ENCODE data around the gene LBHD2.

LBHD2 gene

DNA sequence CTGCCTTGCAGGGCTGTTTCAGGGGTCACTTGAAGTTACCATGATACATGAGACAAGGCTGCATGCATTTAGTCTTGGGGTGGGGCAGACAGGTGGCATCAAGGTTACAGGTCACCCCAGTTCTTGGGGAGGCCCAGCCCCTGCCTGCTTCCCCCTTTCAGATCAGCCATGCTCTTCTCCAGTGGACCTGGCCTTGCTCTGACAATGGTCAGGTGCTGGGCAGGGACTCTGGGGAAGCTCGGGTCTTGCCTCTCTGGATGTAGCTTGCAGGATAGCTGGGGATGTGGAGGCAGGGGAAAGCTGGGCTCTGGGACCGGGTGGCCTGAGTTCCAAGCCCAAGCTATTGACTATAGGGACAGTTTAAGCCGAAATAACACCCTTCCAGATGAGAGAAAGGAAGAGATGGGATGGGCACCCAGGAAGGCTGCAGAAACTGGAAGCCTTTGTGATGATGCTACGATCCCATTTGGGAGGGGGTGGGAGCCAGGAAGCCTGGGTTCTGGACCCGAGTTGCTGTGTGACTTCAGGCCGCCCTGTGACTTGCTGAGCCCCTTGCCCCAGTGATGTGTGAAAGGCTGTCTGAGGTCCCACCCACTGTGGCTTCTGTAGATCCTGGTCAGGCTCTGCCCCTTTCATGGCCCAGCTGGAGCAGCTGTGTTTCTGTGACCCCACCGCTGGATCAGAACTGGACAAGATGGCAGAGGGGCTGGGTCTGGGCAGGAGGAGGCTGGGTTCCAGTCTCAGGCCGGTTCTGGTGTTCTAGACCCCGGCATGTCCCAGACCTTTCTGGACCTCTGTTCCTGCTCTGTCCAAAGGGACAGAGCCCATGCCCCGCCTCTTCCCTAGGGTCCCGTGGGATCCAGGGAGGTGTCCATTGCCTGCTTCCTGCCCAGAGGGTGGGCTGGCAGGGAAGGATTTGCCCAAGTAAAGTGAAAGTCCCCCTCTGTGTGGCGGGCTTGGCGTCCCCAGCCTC is 41.4 kb downstream of the LBHD2 start:
- Histone ChIP-seq H3K36me3 (ENCODE audit: low read length) (no peaks in the 10 kb centered on the region), H3K27ac (ENCODE audit: low read depth, low read length) (no peak overlapping the region), H4K20me1 (ENCODE audit: low read depth, low read length) (no peaks in the 10 kb centered on the region), H3K79me2 (ENCODE audit: insufficient read depth, low read length) (no peaks in the 10 kb centered on the region), H3K4me3 (ENCODE audit: insufficient read depth, low read length, poor library complexity, severe bottlenecking) (no peak overlapping the region), H3K9me2 (replicated peaks; ENCODE audit: insufficient read depth, low read length) (no peaks in the 10 kb centered on the region), H3K27me3 (ENCODE audit: low read length) (no peaks in the 10 kb centered on the region), H3K4me2 (ENCODE audit: low read depth, low read length, poor library complexity, severe bottlenecking) (no peak overlapping the region), H3K9ac (ENCODE audit: low read length) (no peak overlapping the region), H3F3A (ENCODE audit: insufficient read depth) (no peaks in the 10 kb centered on the region), H3K9me3 (ENCODE audit: insufficient read depth, low read length) (no peaks in the 10 kb centered on the region), H2AFZ (ENCODE audit: low read depth, low read length, severe bottlenecking) (no peak overlapping the region)
- no peak for TF ChIP-seq EZH2phosphoT487 (conservative IDR thresholded peaks at IDR 0.05; ENCODE audit: low read length)
- TF ChIP-seq, protein P1, sequence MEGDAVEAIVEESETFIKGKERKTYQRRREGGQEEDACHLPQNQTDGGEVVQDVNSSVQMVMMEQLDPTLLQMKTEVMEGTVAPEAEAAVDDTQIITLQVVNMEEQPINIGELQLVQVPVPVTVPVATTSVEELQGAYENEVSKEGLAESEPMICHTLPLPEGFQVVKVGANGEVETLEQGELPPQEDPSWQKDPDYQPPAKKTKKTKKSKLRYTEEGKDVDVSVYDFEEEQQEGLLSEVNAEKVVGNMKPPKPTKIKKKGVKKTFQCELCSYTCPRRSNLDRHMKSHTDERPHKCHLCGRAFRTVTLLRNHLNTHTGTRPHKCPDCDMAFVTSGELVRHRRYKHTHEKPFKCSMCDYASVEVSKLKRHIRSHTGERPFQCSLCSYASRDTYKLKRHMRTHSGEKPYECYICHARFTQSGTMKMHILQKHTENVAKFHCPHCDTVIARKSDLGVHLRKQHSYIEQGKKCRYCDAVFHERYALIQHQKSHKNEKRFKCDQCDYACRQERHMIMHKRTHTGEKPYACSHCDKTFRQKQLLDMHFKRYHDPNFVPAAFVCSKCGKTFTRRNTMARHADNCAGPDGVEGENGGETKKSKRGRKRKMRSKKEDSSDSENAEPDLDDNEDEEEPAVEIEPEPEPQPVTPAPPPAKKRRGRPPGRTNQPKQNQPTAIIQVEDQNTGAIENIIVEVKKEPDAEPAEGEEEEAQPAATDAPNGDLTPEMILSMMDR (IDR thresholded peaks at IDR 0.05; ENCODE audit: insufficient read depth, low read length, poor library complexity, severe bottlenecking) = no peak

DNA sequence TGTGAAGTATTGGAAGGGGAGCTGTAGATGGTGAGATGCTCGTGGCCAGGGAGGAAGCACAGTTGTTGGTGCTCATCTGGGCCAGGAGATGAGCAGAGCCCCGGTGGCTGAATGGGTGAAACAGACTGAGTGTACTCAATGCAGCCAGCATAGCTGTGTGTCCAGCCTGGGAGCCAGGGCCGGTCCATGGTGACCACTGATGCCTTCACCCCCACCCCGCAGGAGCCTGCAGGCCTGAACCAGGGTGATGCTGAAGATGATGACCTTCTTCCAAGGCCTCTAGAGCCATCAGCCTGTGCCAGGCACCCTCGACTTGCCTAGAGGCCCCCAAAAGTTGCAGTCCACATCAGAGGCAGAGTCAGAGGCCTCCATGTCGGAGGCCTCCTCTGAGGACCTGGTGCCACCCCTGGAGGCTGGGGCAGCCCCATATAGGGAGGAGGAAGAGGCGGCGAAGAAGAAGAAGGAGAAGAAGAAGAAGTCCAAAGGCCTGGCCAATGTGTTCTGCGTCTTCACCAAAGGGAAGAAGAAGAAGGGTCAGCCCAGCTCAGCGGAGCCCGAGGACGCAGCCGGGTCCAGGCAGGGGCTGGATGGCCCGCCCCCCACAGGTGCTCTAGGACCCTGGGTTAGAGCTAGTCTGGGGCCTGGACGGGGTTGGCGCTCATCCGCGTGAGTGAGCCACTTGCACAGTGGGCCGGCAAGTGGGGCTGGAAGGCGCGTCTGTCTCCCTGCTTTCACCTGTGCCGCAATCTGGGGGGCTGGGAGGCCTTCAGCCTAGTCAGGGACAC is 42.3 kb downstream of the LBHD2 start:
- Histone ChIP-seq H3K4me3 (ENCODE audit: insufficient read depth, low read length, poor library complexity, severe bottlenecking) (no peak overlapping the region), H2AFZ (ENCODE audit: low read depth, low read length, severe bottlenecking) (no peak overlapping the region), H4K20me1 (ENCODE audit: low read depth, low read length) (no peaks in the 10 kb centered on the region), H3K9ac (ENCODE audit: low read length) (no peak overlapping the region), H3K9me3 (ENCODE audit: insufficient read depth, low read length) (no peaks in the 10 kb centered on the region), H3K79me2 (ENCODE audit: insufficient read depth, low read length) (no peaks in the 10 kb centered on the region), H3K9me2 (replicated peaks; ENCODE audit: insufficient read depth, low read length) (no peaks in the 10 kb centered on the region), H3F3A (ENCODE audit: insufficient read depth) (no peaks in the 10 kb centered on the region), H3K36me3 (ENCODE audit: low read length) (no peaks in the 10 kb centered on the region), H3K4me2 (ENCODE audit: low read depth, low read length, poor library complexity, severe bottlenecking) (no peak overlapping the region), H3K27me3 (ENCODE audit: low read length) (no peaks in the 10 kb centered on the region), H3K27ac (ENCODE audit: low read depth, low read length) (no peak overlapping the region)
- no peak for TF ChIP-seq EZH2phosphoT487 (conservative IDR thresholded peaks at IDR 0.05; ENCODE audit: low read length)
- TF ChIP-seq, protein P1 (IDR thresholded peaks at IDR 0.05; ENCODE audit: insufficient read depth, low read length, poor library complexity, severe bottlenecking) = no peak

DNA sequence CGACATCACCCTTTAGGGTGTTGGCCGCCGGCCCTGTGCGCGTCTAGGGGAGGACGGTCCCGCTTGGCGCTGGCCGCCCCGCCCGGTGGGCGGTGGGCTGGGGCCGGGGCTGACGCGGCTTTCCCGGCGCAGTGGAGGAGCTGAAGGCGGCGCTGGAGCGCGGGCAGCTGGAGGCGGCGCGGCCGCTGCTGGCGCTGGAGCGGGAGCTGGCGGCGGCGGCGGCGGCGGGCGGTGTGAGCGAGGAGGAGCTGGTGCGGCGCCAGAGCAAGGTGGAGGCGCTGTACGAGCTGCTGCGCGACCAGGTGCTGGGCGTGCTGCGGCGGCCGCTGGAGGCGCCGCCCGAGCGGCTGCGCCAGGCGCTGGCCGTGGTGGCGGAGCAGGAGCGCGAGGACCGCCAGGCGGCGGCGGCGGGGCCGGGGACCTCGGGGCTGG is 42.9 kb downstream of the LBHD2 start:
- Histone ChIP-seq H3K36me3 (ENCODE audit: low read length) (no peaks in the 10 kb centered on the region), H3F3A (ENCODE audit: insufficient read depth) (no peaks in the 10 kb centered on the region), H4K20me1 (ENCODE audit: low read depth, low read length) (no peaks in the 10 kb centered on the region)

More for the DNA sequence above, 42.9 kb downstream of the LBHD2 start:
- H2AFZ ChIP-seq (ENCODE audit: low read depth, low read length, severe bottlenecking) = no peak overlapping the region
- no peaks in the 10 kb centered on the region for H3K27me3 ChIP-seq (ENCODE audit: low read length)
- H3K27ac ChIP-seq (ENCODE audit: low read depth, low read length) = no peak overlapping the region
- H3K4me3 ChIP-seq (ENCODE audit: insufficient read depth, low read length, poor library complexity, severe bottlenecking) = no peak overlapping the region
- H3K4me2 ChIP-seq (ENCODE audit: low read depth, low read length, poor library complexity, severe bottlenecking) = no peak overlapping the region
- H3K9me3 ChIP-seq (ENCODE audit: insufficient read depth, low read length) = no peaks in the 10 kb centered on the region
- no peaks in the 10 kb centered on the region for H3K9me2 ChIP-seq (replicated peaks; ENCODE audit: insufficient read depth, low read length)
- no peaks in the 10 kb centered on the region for H3K79me2 ChIP-seq (ENCODE audit: insufficient read depth, low read length)
- no peak overlapping the region for H3K9ac ChIP-seq (ENCODE audit: low read length)
- TF ChIP-seq, protein P1 (IDR thresholded peaks at IDR 0.05; ENCODE audit: insufficient read depth, low read length, poor library complexity, severe bottlenecking) = no peak
- TF ChIP-seq EZH2phosphoT487 (conservative IDR thresholded peaks at IDR 0.05; ENCODE audit: low read length) = no peak
